GM19035 (cell line): ENCODE data around the gene ARPC2.

Source experiments
- ATAC-seq: cut with Tn5 transposase; IDR thresholded peaks from one replicate; pipeline ENCODE4 v1.9.1; 2021; ENCODE audit not compliant: unreplicated experiment

ARPC2 gene

DNA sequence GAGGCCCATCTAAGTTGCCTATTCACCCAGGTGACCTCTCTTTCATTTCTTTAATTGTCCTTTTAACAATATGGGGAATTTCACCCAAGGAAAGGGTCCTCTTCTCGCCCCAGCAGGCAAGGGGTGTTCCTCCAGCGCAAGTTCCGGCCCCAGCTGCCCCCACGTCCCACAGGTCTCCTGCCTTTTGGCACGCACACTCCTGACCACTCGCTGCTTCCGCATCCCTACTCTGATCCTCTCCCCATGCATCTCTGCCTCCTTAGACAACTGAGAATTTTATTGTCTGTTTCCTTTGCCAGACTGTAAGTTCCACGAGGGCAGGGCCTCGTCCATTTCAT lies 684 bp upstream of the ARPC2 start:
- ATAC-seq: no peak

DNA sequence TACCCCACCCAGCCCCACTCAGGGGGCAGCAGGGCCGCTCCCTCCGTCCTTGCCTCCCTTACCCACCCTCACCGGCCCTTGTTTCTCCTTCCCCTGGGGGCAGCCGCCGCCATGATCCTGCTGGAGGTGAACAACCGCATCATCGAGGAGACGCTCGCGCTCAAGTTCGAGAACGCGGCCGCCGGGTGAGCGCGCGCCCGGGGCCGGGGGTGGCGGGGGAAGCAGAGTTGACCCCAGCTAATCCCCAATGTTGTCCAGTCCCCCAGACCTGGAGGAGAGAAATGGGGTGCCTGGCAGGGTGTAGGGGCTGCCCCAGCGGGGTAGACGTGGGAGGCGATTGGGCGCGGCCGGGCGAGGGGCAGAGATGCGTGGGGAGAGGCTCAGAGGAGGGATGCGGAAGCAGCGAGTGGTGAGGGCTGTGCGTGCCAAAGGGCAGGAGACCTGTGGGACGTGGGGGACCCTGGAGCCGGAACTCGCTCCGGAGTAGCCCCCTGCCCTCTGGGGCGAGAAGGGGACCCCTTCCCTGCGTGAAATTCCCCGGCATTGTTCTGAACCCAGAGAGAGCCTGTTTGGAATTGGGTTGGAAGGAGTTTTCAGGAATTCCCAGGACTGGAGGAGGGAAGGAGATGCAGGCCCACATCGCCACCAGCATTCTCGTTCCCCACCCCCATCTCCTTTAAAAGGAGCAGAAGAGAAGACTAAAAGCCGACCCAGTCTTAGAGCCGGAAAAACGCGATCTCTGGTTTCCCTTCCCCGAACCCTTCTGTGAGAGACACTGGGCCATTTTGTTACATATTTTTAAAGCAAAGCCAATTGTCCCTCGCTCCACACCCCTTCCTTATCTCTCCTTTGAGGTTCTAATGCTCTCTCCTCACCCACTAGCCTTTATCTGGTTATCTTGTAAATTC lies 625 bp downstream of the ARPC2 start:
- peak; percentile 38 for ATAC-seq

GRCh38 chr2:218218268-218219185 lies 1.5 kb downstream of the ARPC2 start:
- peak; percentile 42 for ATAC-seq

- ATAC-seq: no peak
Measured at GRCh38 chr2:218219934-218220333, 2.9 kb downstream of the ARPC2 start.

DNA sequence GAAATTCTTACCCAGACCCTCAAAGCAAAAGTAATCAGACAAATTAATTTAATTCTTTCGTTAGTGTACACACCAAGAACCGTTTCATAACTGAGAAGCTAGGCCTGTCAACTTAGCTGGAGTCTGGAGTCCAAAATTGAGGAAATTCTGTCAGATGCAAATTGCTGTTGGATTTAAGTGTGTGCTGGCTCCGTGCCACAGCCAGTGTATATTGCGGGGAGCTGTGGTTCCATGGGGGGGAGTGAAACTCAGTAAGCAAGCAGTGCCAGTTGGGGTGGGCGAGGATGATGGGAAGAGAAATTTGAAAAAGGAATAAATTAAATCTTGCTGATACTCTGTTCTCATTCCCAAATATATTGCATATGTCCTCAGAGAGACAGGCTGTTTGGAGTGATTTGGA lies 4.0 kb downstream of the ARPC2 start:
- ATAC-seq: no peak

GRCh38 chr2:218223046-218223445 lies 6.1 kb downstream of the ARPC2 start:
- no peak for ATAC-seq

DNA sequence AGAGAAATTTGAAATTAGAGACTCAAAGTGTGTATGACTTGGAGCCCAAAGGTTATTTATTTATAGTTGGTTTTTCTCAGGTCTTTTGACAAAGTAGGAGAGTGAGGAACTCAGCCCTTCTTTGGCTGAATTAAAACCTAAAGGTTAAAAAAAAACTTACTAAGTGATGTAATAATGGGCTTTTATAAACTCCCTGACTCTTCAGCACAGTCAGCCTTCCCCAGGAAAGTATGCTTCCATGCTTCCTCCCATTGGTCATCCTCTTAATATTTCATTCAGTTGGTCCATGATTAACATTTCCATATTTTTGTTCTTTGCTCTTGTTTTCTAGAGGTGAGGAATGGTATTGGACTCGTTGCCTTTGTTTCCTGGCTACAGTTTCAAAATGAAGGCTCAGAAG lies 7.2 kb downstream of the ARPC2 start:
- ATAC-seq: no peak

- ATAC-seq: no peak
Measured at GRCh38 chr2:218226903-218227302, 9.9 kb downstream of the ARPC2 start.

DNA sequence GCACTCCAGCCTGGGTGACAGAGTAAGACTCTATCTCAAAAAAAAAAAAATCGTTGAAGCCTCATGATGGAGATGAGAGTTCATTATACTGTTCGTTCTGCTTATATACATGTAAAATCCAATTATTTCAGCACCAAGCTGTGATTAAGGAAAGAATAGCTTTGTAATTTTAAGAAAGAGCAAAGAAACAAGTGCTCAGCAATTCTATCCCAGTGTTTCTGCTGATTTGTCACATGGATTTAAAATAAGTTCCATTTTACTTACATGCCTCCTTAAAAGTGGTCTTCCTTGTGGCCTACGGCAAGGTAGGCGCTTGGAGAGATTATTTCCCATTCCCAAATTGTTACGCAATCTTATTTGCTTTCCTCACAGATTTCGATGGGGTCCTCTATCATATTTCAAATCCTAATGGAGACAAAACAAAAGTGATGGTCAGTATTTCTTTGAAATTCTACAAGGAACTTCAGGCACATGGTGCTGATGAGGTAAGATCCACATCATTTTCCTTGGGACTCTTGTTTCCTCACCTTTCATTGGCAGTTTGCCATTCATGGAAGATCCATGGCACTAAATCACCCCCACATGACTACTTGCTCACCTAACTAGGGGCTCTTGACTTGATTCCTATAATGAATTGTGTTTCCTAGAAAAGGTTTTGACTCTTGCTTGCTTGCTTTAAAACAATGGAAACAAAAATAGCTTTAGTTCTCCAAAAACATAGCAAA lies 11.5 kb downstream of the ARPC2 start:
- no peak for ATAC-seq

DNA sequence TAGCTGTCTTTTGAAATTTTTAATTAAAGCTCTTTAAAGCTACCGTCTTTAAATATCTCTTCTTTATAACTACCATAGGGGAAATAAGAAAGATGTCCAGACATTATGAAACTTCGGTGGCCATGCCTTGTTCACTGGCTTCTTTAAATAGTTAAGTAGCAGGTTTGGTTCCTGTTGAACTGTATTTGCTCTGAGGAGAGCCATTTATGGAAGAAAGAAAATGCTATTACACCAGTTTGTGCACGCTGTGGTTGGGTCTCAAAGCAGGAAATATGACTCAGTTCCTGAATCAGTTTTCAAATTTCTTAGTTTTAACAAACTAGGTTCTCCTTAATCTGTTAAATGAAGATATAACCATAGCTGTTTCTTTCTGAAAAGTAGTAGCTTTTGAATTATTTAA lies 12.2 kb downstream of the ARPC2 start:
- ATAC-seq: peak; percentile 81

DNA sequence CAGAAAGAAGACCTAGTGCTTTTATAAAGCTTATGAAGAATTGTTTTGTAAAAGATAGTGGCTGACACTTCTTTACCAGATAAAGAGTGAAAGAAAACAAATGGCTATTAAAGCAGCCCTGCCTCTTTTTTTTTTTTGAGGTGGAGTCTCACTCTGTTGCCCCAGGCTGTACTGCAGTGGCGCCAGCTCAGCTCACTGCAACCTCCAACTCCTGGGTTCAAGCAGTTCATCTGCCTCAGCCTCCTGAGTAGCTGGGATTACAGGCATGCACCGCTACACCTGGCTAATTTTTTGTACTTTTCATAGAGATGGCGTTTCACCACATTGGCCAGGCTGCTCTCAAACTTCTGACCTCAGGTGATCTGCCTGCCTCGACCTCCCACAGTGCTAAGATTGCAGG lies 12.9 kb downstream of the ARPC2 start:
- no peak for ATAC-seq

DNA sequence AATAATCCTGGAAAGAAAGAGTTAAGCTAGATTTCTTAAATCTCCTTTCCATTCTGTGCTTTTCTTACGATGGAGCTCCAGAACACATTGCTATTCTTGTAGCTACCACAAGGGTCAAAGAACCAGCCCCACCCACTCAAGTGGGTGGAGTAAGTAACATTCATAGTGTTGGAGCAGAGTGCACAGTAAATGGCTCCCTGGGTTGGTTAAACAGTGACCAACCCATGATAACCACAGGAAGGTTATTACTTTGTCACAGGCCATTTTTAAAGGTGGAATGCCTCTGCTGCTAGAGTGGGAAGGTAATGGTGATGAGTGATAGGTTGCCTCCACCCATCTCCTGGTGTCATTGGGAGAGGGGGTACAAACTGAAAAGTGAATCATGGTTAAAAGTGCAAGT lies 13.9 kb downstream of the ARPC2 start:
- peak; percentile 45 for ATAC-seq

GRCh38 chr2:218233543-218233942 lies 16.6 kb downstream of the ARPC2 start:
- no peak for ATAC-seq

GRCh38 chr2:218234521-218234920 lies 17.5 kb downstream of the ARPC2 start:
- ATAC-seq: no peak

DNA sequence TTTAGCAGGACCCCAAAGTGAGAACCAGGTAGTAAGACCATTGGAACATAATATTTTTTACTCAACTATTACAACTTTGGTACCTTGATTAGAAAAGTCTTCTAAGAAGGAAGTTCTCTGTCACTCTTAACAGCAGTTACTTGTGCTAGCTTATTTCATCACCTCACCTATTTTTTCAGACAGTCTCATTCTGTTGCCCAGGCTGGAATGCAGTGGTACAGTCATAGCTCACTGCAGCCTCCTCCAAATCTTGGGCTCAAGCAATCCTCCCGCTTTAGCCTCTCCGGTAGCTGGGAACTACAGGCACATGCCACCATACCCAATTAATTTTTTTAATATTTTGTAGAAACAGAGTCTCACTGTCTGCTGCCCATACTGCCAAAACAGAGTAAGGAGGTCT lies 18.0 kb downstream of the ARPC2 start:
- no peak for ATAC-seq

- no peak for ATAC-seq
Measured at GRCh38 chr2:218236829-218237228, 19.8 kb downstream of the ARPC2 start.

DNA sequence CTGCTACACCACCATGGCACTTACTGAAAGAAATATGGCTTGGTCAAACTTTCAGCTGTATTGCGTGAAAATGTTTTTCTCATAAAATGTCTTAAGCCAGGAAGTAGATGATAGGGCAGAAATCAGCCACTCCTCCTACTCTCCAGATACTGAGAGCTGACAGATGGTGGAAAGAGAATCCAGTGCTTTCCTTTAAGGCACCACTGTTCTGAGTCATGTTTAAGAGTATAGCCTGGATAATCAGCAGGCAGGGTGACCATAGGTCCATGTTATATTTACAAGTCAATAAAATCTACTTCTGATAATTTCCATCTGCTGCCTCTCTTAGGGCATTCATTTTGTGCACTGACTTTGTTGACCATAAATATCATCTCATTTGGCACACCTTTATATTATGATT lies 21.9 kb downstream of the ARPC2 start:
- no peak for ATAC-seq

GRCh38 chr2:218244204-218244603 lies 27.2 kb downstream of the ARPC2 start:
- no peak for ATAC-seq

DNA sequence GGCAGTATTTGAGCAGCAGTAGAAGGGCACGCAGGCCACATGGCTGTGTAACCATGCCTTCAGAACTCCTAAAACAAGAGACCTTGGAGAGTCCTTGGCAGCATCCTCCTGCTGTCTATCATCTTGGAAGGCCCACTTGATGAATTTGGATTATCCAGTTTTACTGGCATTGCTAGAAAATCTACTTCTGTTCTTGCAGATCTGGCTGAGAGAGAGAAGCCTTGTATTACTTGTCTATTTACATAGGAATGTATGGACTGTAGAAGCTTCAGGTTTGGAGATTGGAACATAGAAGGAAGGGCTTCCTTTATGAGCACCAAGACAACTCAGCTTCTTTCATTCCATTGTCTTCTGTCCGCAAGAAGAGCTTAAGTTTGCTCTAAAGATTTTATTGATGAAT lies 27.7 kb downstream of the ARPC2 start:
- ATAC-seq: no peak

GRCh38 chr2:218245214-218245613 lies 28.2 kb downstream of the ARPC2 start:
- no peak for ATAC-seq

- no peak for ATAC-seq
Measured at GRCh38 chr2:218249691-218250090, 32.7 kb downstream of the ARPC2 start.
